H1 (cell line): ENCODE data around the gene GGA2. TPM values are rescaled to one million over a fixed set of nuclear protein-coding genes. Genes with fewer than 3 reads are reported as not detected.

ENCODE experiments used
- CTCF ChIA-PET: fragments of 300-600 bp; sonication (Branson Sonifier 250); formaldehyde crosslinking; loops from one replicate; lab custom pipeline; 2021; ENCODE audit not compliant: partially characterized antibody; lab: Charles Lee
- POLR2A ChIA-PET: fragments of 300-600 bp; sonication (Branson Sonifier 250); formaldehyde crosslinking; loops from one replicate; lab custom pipeline; 2021; ENCODE audit warnings: inconsistent platforms; ENCODE audit not compliant: partially characterized antibody; lab: Charles Lee
- DNase-seq, 2 experiments: peaks; one replicate each; pipeline versions ENCODE4 v3.0.0 to v3.0.0-alpha.2; 2010 to 2022; ENCODE audit warnings: low spot score in 2 of 2, low read depth in 1 of 2, mixed read lengths in 1 of 2
- FAIRE-seq: peaks from 2 replicates; lab custom pipeline; 2011; peaks lifted over from hg19 to GRCh38; lab: Jason Lieb, UNC
- H2AFZ ChIP-seq: 2 replicates; pipeline ENCODE4 v1.8.1; 2012; ENCODE audit warnings: low read length, inconsistent platforms
- H2AK5ac ChIP-seq: 2 replicates; pipeline ENCODE4 v1.6.1; 2013; ENCODE audit warnings: low read depth, low read length
- H2BK120ac ChIP-seq: replicated peaks from 2 replicates; pipeline ENCODE3; 2013; ENCODE audit warnings: low read depth, low read length, inconsistent platforms
- H2BK12ac ChIP-seq: 2 replicates; pipeline ENCODE4 v1.6.1; 2013; ENCODE audit warnings: low read depth, low read length
- H2BK15ac ChIP-seq: 2 replicates; pipeline ENCODE4 v1.6.1; 2013; ENCODE audit warnings: low read length
- H2BK20ac ChIP-seq: 2 replicates; pipeline ENCODE4 v1.6.1; 2013; ENCODE audit warnings: low read length
- H2BK5ac ChIP-seq: 2 replicates; pipeline ENCODE4 v1.6.1; 2013; ENCODE audit warnings: low read depth, low read length
- H3K14ac ChIP-seq: 2 replicates; pipeline ENCODE4 v1.6.1; 2013; ENCODE audit warnings: inconsistent platforms; ENCODE audit not compliant: insufficient read length
- H3K18ac ChIP-seq: 2 replicates; pipeline ENCODE4 v1.6.1; 2013; ENCODE audit warnings: low read length; ENCODE audit errors: extremely low read depth
- H3K23ac ChIP-seq: 2 replicates; pipeline ENCODE4 v1.6.1; 2013; ENCODE audit warnings: inconsistent platforms; ENCODE audit not compliant: insufficient read length
- H3K23me2 ChIP-seq: 2 replicates; pipeline ENCODE4 v1.6.1; 2013; ENCODE audit warnings: low read depth, low read length
- H3K27ac ChIP-seq: 2 replicates; pipeline ENCODE4 v1.6.1; 2011; ENCODE audit warnings: low read depth, low read length, inconsistent platforms
- H3K27me3 ChIP-seq, 4 experiments: replicated peaks in 1 of 4; 1 replicate in 1 of 4; 2 replicates in 3 of 4; pipeline versions ENCODE4 v1.6.1 to v1.8.1; 2011 to 2013; ENCODE audit warnings: low read length in 3 of 4, mild to moderate bottlenecking in 3 of 4, inconsistent platforms in 2 of 4, mixed read lengths in 2 of 4, moderate library complexity in 1 of 4; ENCODE audit not compliant: control insufficient read depth in 3 of 4, insufficient read depth in 3 of 4; ENCODE audit errors: extremely low read depth in 1 of 4
- H3K36me3 ChIP-seq, 4 experiments: 2 replicates each; pipeline versions ENCODE4 v1.6.1 to v1.8.1; 2011 to 2013; ENCODE audit warnings: mild to moderate bottlenecking in 4 of 4, low read length in 3 of 4, moderate library complexity in 2 of 4, control low read depth in 1 of 4, inconsistent platforms in 1 of 4; ENCODE audit not compliant: insufficient read depth in 4 of 4, control insufficient read depth in 2 of 4
- H3K4ac ChIP-seq: replicated peaks from 2 replicates; pipeline ENCODE3; 2013; ENCODE audit warnings: low read length, low read depth, mixed read lengths, inconsistent platforms; ENCODE audit not compliant: insufficient read length
- H3K4me1 ChIP-seq, 4 experiments: replicated peaks in 1 of 4; 1 replicate in 1 of 4; 2 replicates in 3 of 4; pipeline versions ENCODE4 v1.6.1 to v1.8.1; 2011 to 2013; ENCODE audit warnings: low read length in 3 of 4, inconsistent platforms in 2 of 4, mixed read lengths in 1 of 4; ENCODE audit not compliant: insufficient read depth in 4 of 4, control insufficient read depth in 3 of 4
- H3K4me2 ChIP-seq, 2 experiments: 2 replicates each; pipeline versions ENCODE4 v1.6.1 to v1.8.1; 2011 to 2013; ENCODE audit warnings: low read depth in 2 of 2, low read length in 2 of 2, control low read depth in 1 of 2, inconsistent platforms in 1 of 2, mild to moderate bottlenecking in 1 of 2; ENCODE audit not compliant: insufficient read depth in 1 of 2
- H3K4me3 ChIP-seq, 4 experiments: fragments of 200-600, 300-600 bp in 1 of 4; sonication (generic), shearing (Covaris generic), sonication (Bioruptor Twin) in 1 of 4; 2 replicates each; pipeline versions ENCODE4 v1.5.1 to v1.8.1; 2011 to 2016; ENCODE audit warnings: low read length in 4 of 4, low read depth in 3 of 4, control low read depth in 2 of 4, inconsistent platforms in 2 of 4, mild to moderate bottlenecking in 2 of 4, mixed read lengths in 1 of 4, moderate library complexity in 1 of 4; ENCODE audit not compliant: insufficient read depth in 2 of 4; ENCODE audit errors: extremely low read depth in 1 of 4
- H3K56ac ChIP-seq: replicated peaks from 2 replicates; pipeline ENCODE3; 2013; ENCODE audit warnings: low read depth, mild to moderate bottlenecking, mixed read lengths, low read length, inconsistent platforms; ENCODE audit not compliant: insufficient read length
- H3K79me1 ChIP-seq: 2 replicates; pipeline ENCODE4 v1.6.1; 2013; ENCODE audit warnings: low read depth, low read length, control low read depth
- H3K79me2 ChIP-seq, 2 experiments: 2 replicates each; pipeline versions ENCODE4 v1.6.1 to v1.8.1; 2012 to 2013; ENCODE audit warnings: low read length in 2 of 2, mild to moderate bottlenecking in 2 of 2, inconsistent platforms in 1 of 2; ENCODE audit not compliant: insufficient read depth in 2 of 2, control insufficient read depth in 1 of 2
- H3K9ac ChIP-seq, 4 experiments: replicated peaks in 1 of 4; 1 replicate in 1 of 4; 2 replicates in 3 of 4; pipeline versions ENCODE4 v1.6.1 to v1.8.1; 2011 to 2013; ENCODE audit warnings: low read depth in 3 of 4, low read length in 3 of 4, control low read depth in 2 of 4, mild to moderate bottlenecking in 2 of 4, moderate library complexity in 2 of 4, inconsistent platforms in 1 of 4; ENCODE audit errors: extremely low read depth in 1 of 4
- H3K9me3 ChIP-seq, 2 experiments: 2 replicates each; pipeline versions ENCODE4 v1.6.1 to v1.8.1; 2012 to 2013; ENCODE audit warnings: mild to moderate bottlenecking in 2 of 2, moderate library complexity in 2 of 2, control low read depth in 1 of 2, inconsistent platforms in 1 of 2, low read depth in 1 of 2, low read length in 1 of 2, mixed read lengths in 1 of 2; ENCODE audit not compliant: insufficient read depth in 2 of 2
- H4K20me1 ChIP-seq, 2 experiments: replicated peaks in 1 of 2; 2 replicates each; pipeline versions ENCODE3 to v1.8.1; 2011 to 2013; ENCODE audit warnings: inconsistent platforms in 2 of 2, low read length in 2 of 2, mild to moderate bottlenecking in 1 of 2; ENCODE audit not compliant: insufficient read depth in 2 of 2, control insufficient read depth in 1 of 2
- H4K5ac ChIP-seq: 2 replicates; pipeline ENCODE4 v1.6.1; 2013; ENCODE audit warnings: low read length, low read depth, mixed read lengths, inconsistent platforms; ENCODE audit not compliant: insufficient read length
- H4K8ac ChIP-seq: 2 replicates; pipeline ENCODE4 v1.8.0; 2013; ENCODE audit warnings: mild to moderate bottlenecking, moderate library complexity, low read length, inconsistent platforms; ENCODE audit not compliant: insufficient read depth; ENCODE audit errors: extremely low read depth
- H4K91ac ChIP-seq: replicated peaks from 2 replicates; pipeline ENCODE3; 2013; ENCODE audit warnings: low read length, mixed read lengths, inconsistent platforms; ENCODE audit not compliant: insufficient read length
- FOSL1 ChIP-seq: IDR thresholded peaks from 2 replicates; pipeline ENCODE4 v1.6.1; 2011; ENCODE audit warnings: mild to moderate bottlenecking, low read depth, low read length, moderate library complexity; ENCODE audit not compliant: insufficient read depth
- KDM1A ChIP-seq: fragments of 200-600, 300-600 bp; sonication (generic); IDR thresholded peaks from 2 replicates; pipeline ENCODE4 v1.7.1; 2016; ENCODE audit warnings: mild to moderate bottlenecking, low read length, borderline replicate concordance
- KDM5A ChIP-seq: fragments of 200-600 bp; IDR thresholded peaks from 2 replicates; pipeline ENCODE4 v1.7.1; 2012; ENCODE audit warnings: mild to moderate bottlenecking, low read length, inconsistent platforms, mixed read lengths
- SIRT6 ChIP-seq: IDR thresholded peaks from one replicate; pipeline ENCODE4 v1.7.1; 2012; ENCODE audit warnings: low read length, inconsistent platforms
- WGBS, 2 experiments: shearing (Covaris generic) in 1 of 2; methylation state at CpG; one replicate each; pipeline versions ENCODE4 v1.1.6 to v1.1.7; 2013 to 2015; ENCODE audit warnings: low lambda C conversion rate in 2 of 2, mixed read lengths in 2 of 2, inconsistent platforms in 1 of 2, low coverage in 1 of 2, missing lambda C conversion rate in 1 of 2; ENCODE audit not compliant: insufficient replicate concordance in 2 of 2, insufficient coverage in 1 of 2, insufficient read length in 1 of 2; ENCODE audit errors: extremely low coverage in 1 of 2, missing lambda C conversion rate in 1 of 2; 5-methylcytosine and 5-hydroxymethylcytosine counted together
- polyA plus RNA-seq, 7 experiments: library from polyadenylated mRNA; depleted of rRNA in 3 of 7; stranded (reverse) in 5 of 7; unstranded in 2 of 7; fragments of >200 nt in 5 of 7; fragments of 200-250 nt in 2 of 7; gene quantifications; 1 replicate in 5 of 7; 2 replicates in 1 of 7; 4 replicates in 1 of 7; pipeline versions ENCODE4 v1.2.1 to v1.2.3, GENCODE V29; 2011 to 2013; ENCODE audit warnings: missing spikeins in 2 of 7, mixed read lengths in 2 of 7
- total RNA-seq: library from RNA; stranded (reverse); fragmentation: NEBNext Ultra II Directional; extraction: Animal tissue kit (Norgen Biotek cat#: 25700); gene quantifications from 2 replicates; pipeline ENCODE4 v1.2.1, GENCODE V29; 2021

Gene GGA2
- total and polyA plus RNA-seq, 2 of the 8 experiments (the other 6 are each of a cell fraction or from before 2014, with no cell fraction given) = 65.8 to 114 TPM

GRCh38 chr16:23515881-23516280, 5.6 kb upstream of the GGA2 start:
- Histone ChIP-seq H3K4me2 (no peak overlapping the region), H3K9ac (no peak overlapping the region), H3K36me3 (peaks cover 2 to 14% (median 8%) of the 10 kb centered on the region in 4 experiments; a peak in 5 of 8 replicates), H3K79me2 (no peaks in the 10 kb centered on the region), H4K8ac (no peak overlapping the region), H3K23ac (no peak overlapping the region), H3K27ac (no peak overlapping the region), H3K23me2 (no peaks in the 10 kb centered on the region), H4K20me1 (no peaks in the 10 kb centered on the region), H4K5ac (no peak overlapping the region), H3K56ac (no peak overlapping the region), H2AK5ac (no peak overlapping the region), H2BK20ac (no peak overlapping the region), H3K9me3 (no peaks in the 10 kb centered on the region), H3K4me3 (no peak overlapping the region), H3K18ac (no peak overlapping the region), H3K4ac (no peak overlapping the region), H2AFZ (no peak overlapping the region), H3K27me3 (no peaks in the 10 kb centered on the region; a peak in 1 of 7 replicates), H3K14ac (no peak overlapping the region), H2BK15ac (no peak overlapping the region), H4K91ac (no peak overlapping the region), H2BK120ac (no peak overlapping the region), H2BK5ac (no peak overlapping the region), H3K79me1 (no peaks in the 10 kb centered on the region), H3K4me1 (no peaks in the 10 kb centered on the region), H2BK12ac (no peak overlapping the region)
- 100% methylated on average over 5 of the region's 5 CpGs; no CpG with 5 or more reads in 1 of the 2 experiments for WGBS, 2 experiments
- ChIA-PET POLR2A (interaction anchor here (0.7 to 3.3 kb wide), 3 partner anchors 10 to 41 kb away, joined by 3 to 7 read pairs (median 6); partner anchors contain the start of genes EARS2 and UBFD1), CTCF (interaction anchor here (1.5 kb wide), 1 partner anchor 9 kb away, joined by 5 read pairs; no protein-coding TSS in a partner anchor)
- TF ChIP-seq FOSL1 = no peak
- no peak for TF ChIP-seq KDM1A
- TF ChIP-seq SIRT6 = no peak
- no peak for TF ChIP-seq KDM5A
- FAIRE-seq (no peak), DNase-seq (no peak)
